GM12878 (cell line): Measurements from ENCODE around the gene CD69.

Source experiments
- ATF3 ChIP-seq: IDR thresholded peaks from 2 replicates; pipeline ENCODE4 v1.6.1; 2011; ENCODE audit warnings: low read depth, mild to moderate bottlenecking, low read length, moderate library complexity, borderline replicate concordance; ENCODE audit errors: extremely low read depth
- CTCF ChIP-seq, 3 experiments: IDR thresholded peaks in 2 of 3; conservative IDR thresholded peaks in 1 of 3; 2 replicates each; pipeline ENCODE4 v1.5.1; 2011; ENCODE audit warnings: low read depth in 3 of 3, low read length in 3 of 3, mild to moderate bottlenecking in 3 of 3, control low read depth in 2 of 3, moderate library complexity in 2 of 3, inconsistent platforms in 1 of 3, mixed read lengths in 1 of 3; ENCODE audit not compliant: control insufficient read depth in 2 of 3, insufficient read depth in 1 of 3; ENCODE audit errors: extremely low read depth in 1 of 3
- GATAD2B ChIP-seq: fragments of 450-650 bp; conservative IDR thresholded peaks from 2 replicates; pipeline ENCODE4 v1.6.1; 2017; ENCODE audit warnings: low read depth, mild to moderate bottlenecking, moderate library complexity
- NFIC ChIP-seq: IDR thresholded peaks from 2 replicates; pipeline ENCODE4 v1.6.1; 2012; ENCODE audit warnings: low read depth, mild to moderate bottlenecking, inconsistent platforms, low read length, moderate library complexity
- NFYB ChIP-seq: IDR thresholded peaks from 2 replicates; pipeline ENCODE4 v1.6.1; 2011; ENCODE audit warnings: low read depth, mild to moderate bottlenecking, low read length, improper control_type of control experiment, moderate library complexity; ENCODE audit not compliant: insufficient read depth
- PAX8 ChIP-seq: fragments of 450-650 bp; IDR thresholded peaks from 2 replicates; pipeline ENCODE4 v1.6.1; 2017; ENCODE audit warnings: mild to moderate bottlenecking, moderate library complexity
- POLR2A ChIP-seq: IDR thresholded peaks from 2 replicates; pipeline ENCODE4 v1.6.1; 2011; ENCODE audit warnings: low read depth, mild to moderate bottlenecking, low read length
- POLR2AphosphoS5 ChIP-seq: IDR thresholded peaks from 2 replicates; pipeline ENCODE4 v1.6.1; 2011; ENCODE audit warnings: mild to moderate bottlenecking, low read length, inconsistent platforms
- RB1 ChIP-seq: fragments of 450-650 bp; formaldehyde crosslinking; IDR thresholded peaks from 2 replicates; pipeline ENCODE4 v1.6.1; 2017; ENCODE audit warnings: mild to moderate bottlenecking, borderline replicate concordance
- REST ChIP-seq: IDR thresholded peaks from 2 replicates; pipeline ENCODE4 v1.6.1; 2012; ENCODE audit warnings: mild to moderate bottlenecking, low read depth, low read length
- SIX5 ChIP-seq: IDR thresholded peaks from 2 replicates; pipeline ENCODE4 v1.6.1; 2011; ENCODE audit warnings: mild to moderate bottlenecking, low read depth, low read length, moderate library complexity; ENCODE audit not compliant: severe bottlenecking
- STAT1 ChIP-seq: fragments of 450-650 bp; conservative IDR thresholded peaks from 2 replicates; pipeline ENCODE4 v1.6.1; 2014; ENCODE audit warnings: antibody characterized with exemption, mild to moderate bottlenecking
- TCF7 ChIP-seq: IDR thresholded peaks from 2 replicates; pipeline ENCODE4 v1.6.1; 2014; ENCODE audit warnings: antibody characterized with exemption, borderline replicate concordance

- TF ChIP-seq NFIC (no peak), ATF3 (no peak), CTCF (IDR thresholded peaks at IDR 0.05 in 2 of 3, conservative IDR thresholded peaks at IDR 0.05 in 1 of 3; ENCODE audit: control insufficient read depth in 2 of 3, extremely low read depth in 1 of 3, insufficient read depth in 1 of 3, low read depth in 3 of 3, low read length in 3 of 3) (no peak), GATAD2B (no peak), TCF7 (no peak), RB1 (no peak), SIX5 (no peak), POLR2AphosphoS5 (no peak; the same call in 1 of the 2 replicates), REST (no peak), NFYB (no peak), STAT1 (no peak), POLR2A (no peak), PAX8 (no peak)
These were observed 8.4 kb downstream of the CD69 start for GRCh38 chr12:9752145-9752933.
